ENCODE results near the gene TRPC4.

GRCh38 chr13:37769545-37769944, 100.0 kb downstream of the TRPC4 start:
- no peak for TF ChIP-seq CTCF (conservative IDR thresholded peaks at IDR 0.05; ENCODE audit: low read length)
- TF ChIP-seq EZH2phosphoT487 (IDR thresholded peaks at IDR 0.05; ENCODE audit: borderline replicate concordance), result no peak
